ENCODE data around the gene ASB15. TPM values are rescaled to one million over a fixed set of nuclear protein-coding genes. Genes with fewer than 3 reads are reported as not detected.
A peak's percentile ranks its signal among the peaks of the same experiment; 100 is the strongest.

ASB15 gene
- total RNA-seq, 1 donor from 2014 or later = not detected

DNA sequence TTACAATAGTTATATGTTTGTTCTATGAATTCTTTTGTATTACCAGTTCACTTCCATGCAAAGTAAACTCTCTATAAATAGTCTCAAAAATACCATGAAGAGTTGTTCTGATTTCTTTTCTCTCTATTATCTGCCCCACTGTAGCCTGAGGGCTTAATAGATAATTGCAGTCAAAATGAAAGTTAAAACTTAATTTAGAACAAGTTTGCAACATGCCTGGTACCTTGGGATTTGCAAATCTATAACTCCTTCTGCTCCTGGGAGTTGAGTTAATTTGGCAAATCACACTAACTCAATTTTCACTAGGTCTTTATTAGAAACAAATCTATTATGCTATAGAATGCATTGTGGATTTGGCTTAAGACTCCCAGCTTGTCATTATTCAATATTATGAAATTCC, 22.2 kb upstream of the ASB15 start:
- peaks cover 10% of the 10 kb centered on the region for H3K4me1 Mint-ChIP-seq (ENCODE audit: low read depth, unreplicated experiment)
- H3K27me3 Mint-ChIP-seq (ENCODE audit: unreplicated experiment) = peaks cover 2% of the 10 kb centered on the region
- no peak overlapping the region for H3K4me3 Mint-ChIP-seq (ENCODE audit: unreplicated experiment)
- DNase-seq = no peak
- no peaks in the 10 kb centered on the region for H3K36me3 Mint-ChIP-seq (ENCODE audit: unreplicated experiment)
- H3K27ac Mint-ChIP-seq (ENCODE audit: unreplicated experiment) = no peak overlapping the region
- TF ChIP-seq, protein P1, sequence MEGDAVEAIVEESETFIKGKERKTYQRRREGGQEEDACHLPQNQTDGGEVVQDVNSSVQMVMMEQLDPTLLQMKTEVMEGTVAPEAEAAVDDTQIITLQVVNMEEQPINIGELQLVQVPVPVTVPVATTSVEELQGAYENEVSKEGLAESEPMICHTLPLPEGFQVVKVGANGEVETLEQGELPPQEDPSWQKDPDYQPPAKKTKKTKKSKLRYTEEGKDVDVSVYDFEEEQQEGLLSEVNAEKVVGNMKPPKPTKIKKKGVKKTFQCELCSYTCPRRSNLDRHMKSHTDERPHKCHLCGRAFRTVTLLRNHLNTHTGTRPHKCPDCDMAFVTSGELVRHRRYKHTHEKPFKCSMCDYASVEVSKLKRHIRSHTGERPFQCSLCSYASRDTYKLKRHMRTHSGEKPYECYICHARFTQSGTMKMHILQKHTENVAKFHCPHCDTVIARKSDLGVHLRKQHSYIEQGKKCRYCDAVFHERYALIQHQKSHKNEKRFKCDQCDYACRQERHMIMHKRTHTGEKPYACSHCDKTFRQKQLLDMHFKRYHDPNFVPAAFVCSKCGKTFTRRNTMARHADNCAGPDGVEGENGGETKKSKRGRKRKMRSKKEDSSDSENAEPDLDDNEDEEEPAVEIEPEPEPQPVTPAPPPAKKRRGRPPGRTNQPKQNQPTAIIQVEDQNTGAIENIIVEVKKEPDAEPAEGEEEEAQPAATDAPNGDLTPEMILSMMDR (IDR thresholded peaks at IDR 0.05; ENCODE audit: partially characterized antibody, unreplicated experiment) = no peak
- peaks cover 2% of the 10 kb centered on the region for H3K9me3 Mint-ChIP-seq (ENCODE audit: unreplicated experiment)

- TF ChIP-seq, protein P1 (IDR thresholded peaks at IDR 0.05; ENCODE audit: partially characterized antibody, unreplicated experiment) = peak; percentile 33
- H3K4me1 Mint-ChIP-seq (ENCODE audit: low read depth, unreplicated experiment) = peaks cover 6% of the 10 kb centered on the region
- no peak overlapping the region for H3K4me3 Mint-ChIP-seq (ENCODE audit: unreplicated experiment)
- H3K27me3 Mint-ChIP-seq (ENCODE audit: unreplicated experiment) = peaks cover 2% of the 10 kb centered on the region
- no peak for DNase-seq
- no peaks in the 10 kb centered on the region for H3K36me3 Mint-ChIP-seq (ENCODE audit: unreplicated experiment)
- peaks cover 2% of the 10 kb centered on the region for H3K9me3 Mint-ChIP-seq (ENCODE audit: unreplicated experiment)
- no peak overlapping the region for H3K27ac Mint-ChIP-seq (ENCODE audit: unreplicated experiment)
These were observed 21.0 kb upstream of the ASB15 start for GRCh38 chr7:123580406-123581161.

DNA sequence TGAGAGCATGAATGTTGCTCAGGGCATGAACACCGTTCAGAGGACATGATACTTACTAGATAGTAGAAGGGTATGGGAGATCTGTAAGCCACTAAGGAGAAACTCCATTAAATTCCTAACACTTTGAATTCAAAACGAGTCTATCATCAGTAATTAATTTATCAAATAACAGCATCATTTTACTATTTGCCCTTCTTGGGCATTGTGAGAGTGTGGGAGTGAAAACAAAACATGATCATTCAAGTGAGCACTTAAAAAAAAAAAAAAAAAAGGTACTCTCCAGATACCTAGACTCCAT, 20.5 kb upstream of the ASB15 start:
- peaks cover 2% of the 10 kb centered on the region for H3K27me3 Mint-ChIP-seq (ENCODE audit: unreplicated experiment)
- H3K4me3 Mint-ChIP-seq (ENCODE audit: unreplicated experiment) = no peak overlapping the region
- no peak overlapping the region for H3K27ac Mint-ChIP-seq (ENCODE audit: unreplicated experiment)
- H3K4me1 Mint-ChIP-seq (ENCODE audit: low read depth, unreplicated experiment) = peaks cover 6% of the 10 kb centered on the region
- H3K36me3 Mint-ChIP-seq (ENCODE audit: unreplicated experiment) = no peaks in the 10 kb centered on the region
- TF ChIP-seq, protein P1 (IDR thresholded peaks at IDR 0.05; ENCODE audit: partially characterized antibody, unreplicated experiment) = no peak
- peaks cover 2% of the 10 kb centered on the region for H3K9me3 Mint-ChIP-seq (ENCODE audit: unreplicated experiment)
- no peak for DNase-seq

- no peaks in the 10 kb centered on the region for H3K36me3 Mint-ChIP-seq (ENCODE audit: unreplicated experiment)
These were observed 17.8 kb upstream of the ASB15 start for GRCh38 chr7:123583821-123584220.

DNA sequence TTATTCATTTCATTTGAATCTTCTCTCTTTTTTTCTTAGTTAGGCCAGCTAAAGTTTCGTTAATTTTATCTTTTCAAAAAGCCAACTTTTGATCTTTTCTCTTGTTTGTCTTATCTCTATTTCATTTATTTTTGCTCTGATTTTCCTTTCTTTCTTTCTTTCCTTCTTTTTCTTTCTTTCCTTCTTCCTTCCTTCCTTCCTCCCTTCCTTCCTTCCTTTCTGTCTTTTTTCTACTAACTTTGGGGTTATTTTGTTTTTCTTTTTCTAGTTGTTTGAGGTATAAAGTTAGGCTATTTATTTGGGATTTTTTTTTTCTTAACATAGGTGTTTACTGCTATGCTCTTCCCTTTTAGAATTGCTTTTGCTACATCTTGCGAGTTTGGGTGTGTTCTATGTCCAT, 13.2 kb upstream of the ASB15 start:
- no peak overlapping the region for H3K27ac Mint-ChIP-seq (ENCODE audit: unreplicated experiment)
- no peaks in the 10 kb centered on the region for H3K36me3 Mint-ChIP-seq (ENCODE audit: unreplicated experiment)
- TF ChIP-seq, protein P1 (IDR thresholded peaks at IDR 0.05; ENCODE audit: partially characterized antibody, unreplicated experiment) = no peak
- H3K4me3 Mint-ChIP-seq (ENCODE audit: unreplicated experiment) = no peak overlapping the region
- H3K27me3 Mint-ChIP-seq (ENCODE audit: unreplicated experiment) = no peaks in the 10 kb centered on the region
- no peak for DNase-seq
- H3K9me3 Mint-ChIP-seq (ENCODE audit: unreplicated experiment) = no peaks in the 10 kb centered on the region
- no peaks in the 10 kb centered on the region for H3K4me1 Mint-ChIP-seq (ENCODE audit: low read depth, unreplicated experiment)

More at GRCh38 chr7:123583821-123584220, 17.8 kb upstream of the ASB15 start:
- DNase-seq = no peak
- peaks cover 2% of the 10 kb centered on the region for H3K27me3 Mint-ChIP-seq (ENCODE audit: unreplicated experiment)
- TF ChIP-seq, protein P1 (IDR thresholded peaks at IDR 0.05; ENCODE audit: partially characterized antibody, unreplicated experiment) = no peak
- H3K27ac Mint-ChIP-seq (ENCODE audit: unreplicated experiment) = no peak overlapping the region
- H3K4me1 Mint-ChIP-seq (ENCODE audit: low read depth, unreplicated experiment) = no peaks in the 10 kb centered on the region
- peaks cover 2% of the 10 kb centered on the region for H3K9me3 Mint-ChIP-seq (ENCODE audit: unreplicated experiment)
- no peak overlapping the region for H3K4me3 Mint-ChIP-seq (ENCODE audit: unreplicated experiment)

Data from glutamatergic neuron (in vitro differentiated cells).